Activated T-cell treated with anti-CD3 and anti-CD28 coated beads for 1 hour (primary cell): Measurements from ENCODE around the gene KCNH8.
A peak's percentile ranks its signal among the peaks of the same experiment; 100 is the strongest.
"Not testable (repeated sequence)": the region's sequence is repeated elsewhere in the genome, so short reads cannot be mapped to it uniquely, and the experiment has no call there.

ENCODE experiments used
- DNase-seq: peaks from one replicate; pipeline ENCODE4 v3.0.0-alpha.2; 2020; ENCODE audit warnings: low read depth

Gene KCNH8

DNA sequence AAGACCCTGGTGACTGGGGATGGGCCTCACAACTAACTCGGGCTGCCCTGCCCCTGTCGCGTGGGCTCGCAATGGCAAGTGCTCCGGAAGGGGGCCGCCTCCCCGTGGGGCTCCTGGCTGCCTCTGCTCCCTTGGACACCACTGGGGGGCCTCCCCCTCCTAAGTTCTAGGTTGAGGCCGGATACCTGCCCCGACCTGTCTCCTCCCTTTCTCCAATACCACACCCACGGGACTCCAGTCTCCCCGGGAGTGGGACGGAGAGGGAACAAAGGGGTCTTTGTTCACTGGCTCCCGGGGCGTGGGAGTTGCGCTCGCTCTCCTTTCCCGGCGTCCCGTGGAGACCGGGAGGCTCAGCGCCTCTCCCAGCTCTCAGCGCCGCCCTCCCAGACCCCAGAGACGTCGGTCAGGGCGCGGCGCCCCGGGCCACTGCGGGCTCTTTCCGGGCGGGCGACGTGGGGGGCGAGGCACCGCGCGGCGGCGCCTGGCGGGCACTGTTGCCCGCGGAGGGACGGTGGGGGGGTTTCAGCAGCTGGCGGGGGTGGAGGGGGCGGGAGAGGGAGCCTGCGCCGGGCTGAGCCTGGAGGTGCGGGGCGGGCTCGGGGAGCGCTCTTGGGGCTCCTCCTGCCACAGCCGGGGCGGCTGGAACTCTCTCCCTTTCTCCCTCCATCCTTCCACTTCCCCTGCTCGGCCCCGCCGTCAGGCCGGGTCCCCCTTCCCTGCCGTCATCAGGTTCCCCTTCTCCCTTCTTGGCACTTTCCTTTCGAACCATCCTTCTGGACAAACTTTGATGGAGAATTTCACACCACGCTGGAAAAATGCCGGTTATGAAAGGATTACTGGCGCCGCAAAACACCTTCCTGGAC lies at the start of gene KCNH8:
KCNH8 (plus strand) TSS at position 606 of the 863 bp plus-strand sequence; CDS start at position 816, 210 bp downstream.
- DNase-seq = no peak

DNA sequence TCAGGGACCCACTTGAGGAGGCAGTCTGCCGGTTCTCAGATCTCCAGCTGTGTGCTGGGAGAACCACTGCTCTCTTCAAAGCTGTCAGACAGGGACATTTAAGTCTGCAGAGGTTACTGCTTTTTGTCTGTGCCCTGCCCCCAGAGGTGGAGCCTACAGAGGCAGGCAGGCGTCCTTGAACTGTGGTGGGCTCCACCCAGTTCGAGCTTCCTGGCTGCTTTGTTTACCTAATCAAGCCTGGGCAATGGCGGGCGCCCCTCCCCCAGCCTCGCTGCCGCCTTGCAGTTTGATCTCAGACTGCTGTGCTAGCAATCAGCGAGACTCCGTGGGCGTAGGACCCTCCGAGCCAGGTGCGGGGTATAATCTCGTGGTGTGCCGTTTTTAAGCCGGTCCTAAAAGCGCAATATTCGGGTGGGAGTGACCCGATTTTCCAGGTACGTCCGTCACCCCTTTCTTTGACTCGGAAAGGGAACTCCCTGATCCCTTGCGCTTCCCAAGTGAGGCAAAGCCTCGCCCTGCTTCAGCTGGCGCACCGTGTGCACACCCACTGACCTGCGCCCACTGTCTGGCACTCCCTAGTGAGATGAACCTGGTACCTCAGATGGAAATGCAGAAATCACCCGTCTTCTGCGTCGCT lies 45.5 kb upstream of the KCNH8 start:
- DNase-seq = not testable (repeated sequence)

DNA sequence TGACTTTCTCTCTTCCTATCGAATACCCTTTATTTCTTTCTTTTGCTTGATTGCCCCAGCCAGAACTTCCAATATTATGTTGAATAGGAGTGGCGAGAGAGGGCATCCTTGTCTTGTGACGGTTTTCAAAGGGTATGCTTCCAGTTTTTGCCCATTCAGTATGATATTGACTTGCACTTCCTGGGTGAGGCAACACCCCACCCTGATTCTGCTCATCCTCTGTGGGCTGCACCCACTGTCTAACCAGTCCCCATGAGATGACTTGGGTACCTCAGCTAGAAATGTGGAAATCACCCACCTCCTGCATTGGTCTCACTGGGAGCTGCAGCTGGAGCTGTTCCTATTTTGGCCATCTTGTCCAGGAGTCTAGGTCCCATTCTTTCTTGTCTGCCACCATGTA lies 44.8 kb upstream of the KCNH8 start:
- no peak for DNase-seq

DNA sequence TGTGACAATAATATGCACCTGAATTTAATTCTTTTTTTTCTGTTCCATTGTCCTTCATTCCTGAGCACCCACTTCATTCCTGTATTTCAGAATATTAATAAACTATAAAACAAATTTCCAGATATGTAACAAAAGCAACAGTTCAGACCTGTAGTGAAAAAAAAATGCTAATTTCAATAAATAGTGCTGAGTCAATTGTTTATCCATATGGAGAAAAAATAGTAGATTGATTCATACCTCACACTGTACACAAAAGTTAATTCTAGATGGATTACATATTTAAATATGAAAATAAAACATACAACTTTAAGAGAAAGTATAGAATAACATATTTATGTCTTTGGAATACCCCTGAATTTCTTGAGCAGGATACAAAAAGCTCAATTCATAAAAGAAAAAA lies 43.9 kb upstream of the KCNH8 start:
- no peak for DNase-seq

DNA sequence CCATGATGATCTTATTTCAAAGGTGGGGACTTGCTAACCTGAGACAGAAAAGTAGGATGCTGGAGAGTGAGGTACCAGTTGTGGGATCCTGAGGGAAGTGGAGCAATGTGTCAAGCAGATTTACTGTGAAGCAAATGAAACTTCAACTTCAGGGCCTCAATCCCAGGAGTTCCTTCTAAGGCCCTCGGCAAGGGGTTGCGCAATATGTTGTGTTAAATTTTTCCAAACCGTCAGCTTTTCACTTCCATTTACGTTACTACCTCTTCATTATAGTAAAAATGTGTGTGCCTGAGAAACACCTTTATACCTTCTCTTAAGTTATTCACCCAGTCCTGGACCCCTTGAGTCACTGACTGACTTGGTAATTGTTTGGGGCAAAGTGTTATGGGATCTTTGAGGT lies 42.5 kb upstream of the KCNH8 start:
- DNase-seq = no peak

DNA sequence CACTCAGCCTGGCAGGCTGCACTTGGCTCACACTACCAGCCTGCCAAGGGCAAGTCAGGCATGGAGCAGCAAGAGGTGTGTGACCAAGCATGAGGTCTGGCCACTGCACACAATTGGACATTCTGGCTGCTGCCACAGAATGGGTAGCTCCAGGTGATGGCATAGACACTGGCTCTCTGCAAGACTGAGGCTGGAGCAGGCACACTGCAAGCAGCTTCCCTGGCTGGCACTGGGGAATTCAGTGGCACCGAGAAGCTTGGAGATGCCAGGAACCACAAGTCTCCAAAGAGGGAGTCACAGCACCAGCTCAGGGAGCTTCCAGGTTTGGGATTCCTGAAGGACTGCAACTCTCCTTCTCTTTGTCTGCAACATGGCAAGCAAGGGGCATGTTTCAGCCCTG lies 42.0 kb upstream of the KCNH8 start:
- no peak for DNase-seq

DNA sequence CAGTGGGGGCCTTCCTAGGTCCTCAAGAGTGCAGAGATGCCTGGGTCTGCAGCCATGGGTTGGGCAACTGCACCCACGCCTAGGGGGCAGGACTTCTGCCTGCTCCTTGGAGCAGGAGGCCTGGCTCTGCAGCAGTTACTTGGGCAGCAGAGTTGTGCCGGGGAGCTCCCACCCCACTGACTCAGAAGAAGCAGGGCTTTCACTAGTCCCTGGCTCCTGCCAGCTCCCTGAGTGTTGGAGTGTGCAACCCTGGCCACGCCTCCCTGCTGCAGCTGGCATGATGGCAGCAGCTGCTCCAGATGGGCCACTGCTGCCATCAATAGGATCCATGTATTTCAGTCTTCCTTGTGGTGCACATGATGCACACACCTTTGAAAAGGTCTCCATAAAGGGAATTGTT lies 40.6 kb upstream of the KCNH8 start:
- DNase-seq = no peak

DNA sequence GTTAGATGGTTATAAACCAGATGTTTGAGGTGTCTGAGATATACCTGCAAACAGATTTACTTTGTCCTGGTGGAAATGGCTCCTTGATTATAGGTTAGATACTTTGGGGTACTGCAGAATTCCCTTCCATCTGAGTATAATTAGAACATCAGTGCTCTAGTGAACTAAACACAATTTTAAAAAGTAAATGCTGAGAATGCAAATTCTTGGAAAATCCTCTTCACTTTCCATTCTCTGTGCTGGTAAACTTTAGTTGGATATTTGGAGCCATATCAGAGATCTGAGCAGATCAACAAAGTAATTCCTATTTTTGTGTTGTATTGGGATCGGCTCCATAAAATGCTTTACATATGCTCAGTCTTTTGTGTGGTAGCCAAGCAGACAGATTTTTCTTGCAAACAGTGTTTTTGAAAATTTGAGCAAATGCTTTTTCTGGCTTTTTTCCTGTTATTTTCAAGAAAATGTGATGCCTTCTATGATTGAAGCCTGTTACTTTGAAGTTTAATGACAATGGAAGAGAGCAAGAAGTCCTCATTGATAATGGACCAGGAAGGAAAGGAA lies 37.9 kb upstream of the KCNH8 start:
- DNase-seq = no peak

DNA sequence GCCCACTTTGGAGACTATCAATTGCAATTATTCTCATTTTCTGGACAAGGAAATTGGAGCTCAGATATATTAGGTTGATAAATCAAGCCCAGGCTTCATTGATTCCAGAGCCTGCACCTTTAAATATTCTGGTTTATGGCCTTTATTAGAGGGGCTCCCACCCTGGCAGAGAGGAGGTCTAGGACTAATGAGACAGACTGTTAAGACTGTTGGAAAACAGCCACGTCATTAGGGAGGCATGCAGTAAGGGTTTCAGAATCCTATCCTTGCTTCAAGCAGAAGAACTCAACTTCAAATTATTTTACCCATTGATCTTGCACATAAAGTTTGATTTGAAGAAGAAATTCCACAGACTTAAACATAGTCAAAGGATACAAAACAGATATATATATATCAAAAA lies 33.8 kb upstream of the KCNH8 start:
- no peak for DNase-seq

DNA sequence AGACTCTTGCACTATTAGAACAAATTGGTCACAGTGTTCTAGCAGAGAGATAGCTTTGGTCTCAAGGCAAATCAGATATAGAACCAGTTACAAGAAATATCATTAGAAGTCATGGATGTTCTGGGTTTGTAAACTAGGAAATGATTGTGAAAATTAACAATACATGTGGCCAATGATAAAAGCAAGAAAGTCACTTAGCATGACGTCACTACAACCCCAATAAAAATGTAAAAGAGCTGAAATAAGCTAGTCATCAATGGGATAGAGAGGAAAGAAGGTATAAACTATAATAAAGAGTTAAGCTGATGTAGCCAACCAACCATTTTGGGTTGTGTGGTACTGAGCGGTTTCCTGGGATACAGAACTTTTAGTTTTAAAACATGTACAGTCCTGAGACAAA lies 32.1 kb upstream of the KCNH8 start:
- no peak for DNase-seq

DNA sequence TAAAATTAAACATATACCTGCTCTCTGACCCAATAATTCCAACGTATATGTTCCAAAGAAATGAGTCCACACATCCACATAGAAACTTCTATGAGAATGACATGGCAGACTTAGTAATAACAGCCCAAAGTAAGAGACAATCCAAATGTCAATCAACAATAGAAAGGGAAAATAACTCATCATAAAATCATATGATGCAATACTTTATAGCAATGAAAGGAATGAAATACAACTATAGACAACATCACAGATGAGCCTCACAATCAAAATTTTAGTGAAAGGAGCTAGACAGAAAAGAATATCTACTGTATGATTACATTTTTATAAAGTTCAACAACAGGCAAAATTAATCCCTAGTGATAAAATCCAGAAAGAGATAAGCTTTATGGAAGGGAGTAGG lies 23.6 kb upstream of the KCNH8 start:
- DNase-seq = no peak

DNA sequence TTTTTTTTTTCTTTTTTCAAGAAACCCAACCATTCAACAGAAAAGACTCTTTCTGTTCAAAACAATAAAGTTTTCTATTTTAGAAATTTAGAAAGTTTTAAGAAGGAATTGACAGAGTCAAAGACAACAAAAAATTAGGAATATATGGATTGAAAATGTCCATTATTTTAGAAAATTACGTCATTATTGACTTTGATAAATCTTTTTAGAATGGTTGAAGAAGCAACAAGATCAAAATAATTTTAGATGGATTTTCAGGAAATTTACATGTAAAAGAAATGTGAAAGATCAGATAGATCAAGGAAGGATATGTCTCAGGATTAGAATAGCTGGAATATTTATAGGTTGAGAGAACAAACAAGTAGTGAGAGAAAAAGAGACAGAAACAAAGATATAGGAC lies 8.4 kb upstream of the KCNH8 start:
- no peak for DNase-seq

DNA sequence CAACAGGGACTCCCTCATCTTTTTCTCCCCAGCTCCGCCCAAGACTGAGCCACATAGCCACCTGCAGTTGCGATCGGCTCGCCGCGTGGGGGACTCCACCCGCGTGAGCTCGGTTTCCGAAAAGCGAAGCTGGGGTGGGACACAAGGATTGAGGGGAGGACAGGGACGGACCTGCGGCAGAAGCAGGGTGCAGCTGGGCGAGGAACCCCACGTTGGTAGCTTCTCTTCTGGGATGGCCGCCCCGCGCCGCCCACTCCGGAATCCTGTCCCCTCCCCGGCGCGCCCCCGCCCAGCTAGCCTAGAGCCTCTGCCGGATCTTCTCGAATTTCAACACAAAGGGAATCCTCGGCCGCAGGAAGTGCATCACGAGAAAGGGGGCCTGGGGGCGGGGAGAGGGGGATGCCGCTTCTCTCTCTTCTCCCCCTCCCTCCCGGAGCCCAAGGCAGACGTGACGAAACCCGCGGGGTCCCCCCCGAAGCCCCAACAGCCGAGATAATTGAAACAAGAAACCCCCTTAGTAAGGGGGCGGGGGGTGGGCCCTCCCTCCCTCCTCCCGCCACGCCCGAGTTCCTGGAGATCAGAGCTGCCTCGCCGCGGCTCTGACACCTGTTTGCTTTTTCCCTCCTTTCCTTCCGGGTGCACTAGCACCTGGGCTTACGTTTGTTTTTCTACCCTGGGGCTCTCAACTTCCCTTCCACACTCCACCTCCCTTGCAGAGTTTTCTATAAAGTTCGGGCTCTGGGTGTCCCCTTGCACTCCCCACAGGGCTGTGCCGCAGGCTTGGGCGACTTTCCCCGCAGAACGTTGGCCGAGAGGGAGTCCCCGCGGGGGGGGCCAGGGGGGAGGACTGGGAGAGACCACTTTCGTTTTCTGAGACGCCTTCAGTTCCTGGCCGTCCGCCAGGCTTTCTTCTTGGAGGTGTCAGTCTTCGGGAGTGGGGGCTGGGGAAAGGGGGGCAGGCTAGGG lies 1.3 kb upstream of the KCNH8 start:
- peak; percentile 24 for DNase-seq

DNA sequence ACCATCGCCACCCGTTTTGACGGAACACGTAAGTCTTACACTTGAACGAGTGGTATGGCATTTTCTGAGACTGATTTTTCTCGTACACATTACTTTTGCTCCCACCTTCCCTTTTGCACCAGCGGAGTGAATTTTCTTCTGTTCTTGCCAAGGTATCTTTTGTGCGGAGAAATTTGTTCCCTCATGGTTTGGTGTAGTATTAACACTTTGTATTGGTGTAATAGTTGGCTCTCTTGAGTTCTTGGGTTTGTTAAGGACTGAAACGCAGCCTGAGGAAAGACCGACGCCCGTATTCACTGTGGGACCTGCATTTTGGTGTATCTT lies 420 bp downstream of the KCNH8 start:
- DNase-seq = no peak

DNA sequence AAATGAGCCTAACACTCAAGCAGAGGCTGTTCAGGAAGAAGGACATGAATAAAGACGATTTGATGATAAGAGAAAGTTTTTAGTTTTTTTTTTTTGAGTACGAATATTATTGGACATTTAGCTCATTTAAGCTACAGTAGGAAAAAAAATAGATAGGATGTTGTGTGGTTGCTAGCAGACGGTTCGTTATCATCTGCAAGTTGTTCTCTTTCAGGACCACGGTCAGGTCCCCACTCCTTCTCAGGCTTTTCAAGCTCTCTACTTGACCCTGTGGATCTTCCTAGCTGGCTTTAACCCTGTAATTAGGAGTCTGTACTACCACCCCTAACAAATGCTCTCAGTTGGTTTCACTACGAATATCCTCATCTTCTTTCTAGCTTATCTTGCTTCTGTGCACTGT lies 1.1 kb downstream of the KCNH8 start:
- no peak for DNase-seq

DNA sequence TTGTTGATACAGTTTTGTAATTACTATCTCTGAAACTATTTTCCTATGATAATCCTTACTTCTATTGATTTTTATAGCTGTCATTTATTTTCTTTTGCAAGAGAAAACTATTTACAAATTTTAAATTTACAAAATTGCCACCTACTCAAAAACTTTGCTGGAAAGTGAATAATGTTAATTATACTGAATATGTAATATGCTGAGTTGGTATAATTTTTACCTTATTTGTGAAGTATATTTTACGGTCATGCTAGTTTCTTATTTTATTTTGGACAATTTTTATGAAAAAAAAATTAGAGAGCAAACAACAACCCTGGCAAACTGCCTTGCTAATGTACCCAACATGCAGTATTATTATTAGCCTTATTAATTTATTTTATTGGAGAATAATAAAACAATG lies 2.9 kb downstream of the KCNH8 start:
- no peak for DNase-seq

DNA sequence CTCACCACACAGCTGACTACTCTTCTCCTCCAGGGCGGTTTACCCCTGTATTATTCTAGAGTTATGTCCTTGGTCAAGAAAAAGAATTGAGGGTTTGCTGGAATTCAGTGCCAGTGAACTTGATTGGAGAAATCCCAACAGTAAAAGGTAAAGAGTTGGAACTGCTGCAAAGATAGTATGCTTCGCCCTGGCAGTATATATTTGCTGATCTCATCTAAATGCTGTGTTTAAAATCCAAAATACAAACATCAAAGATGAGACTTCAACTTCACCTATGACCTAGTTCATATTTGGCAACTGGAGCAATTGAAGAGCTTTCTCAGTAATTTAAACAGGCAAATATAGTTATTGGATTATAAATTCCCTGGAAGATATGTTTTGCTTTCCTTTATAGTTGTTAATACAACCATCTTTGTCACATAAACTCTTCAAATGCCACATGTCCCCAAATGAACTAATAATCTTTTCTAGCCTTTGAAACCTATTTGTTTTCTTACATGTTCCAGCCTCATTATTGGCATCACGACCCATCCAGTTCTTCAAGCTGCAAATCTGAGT lies 6.5 kb downstream of the KCNH8 start:
- DNase-seq = no peak

DNA sequence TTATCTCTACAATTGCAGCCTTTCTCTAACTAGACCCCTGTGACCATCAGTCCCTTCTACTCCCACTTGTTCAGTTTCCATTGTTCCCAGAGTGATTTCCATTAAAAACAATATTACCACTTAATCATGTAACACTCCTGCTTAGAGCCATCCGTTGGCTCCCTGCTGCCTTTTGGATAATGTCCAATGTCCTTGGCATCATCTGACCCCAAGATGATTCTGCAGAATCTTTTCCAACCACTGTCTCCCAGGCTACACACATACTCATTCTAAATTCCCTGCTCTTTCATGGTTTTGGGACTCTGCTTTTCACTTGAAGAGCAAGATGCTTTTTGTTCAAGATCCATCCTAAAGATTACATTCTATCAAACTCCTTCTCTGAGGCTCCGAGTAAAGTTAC lies 7.1 kb downstream of the KCNH8 start:
- no peak for DNase-seq

DNA sequence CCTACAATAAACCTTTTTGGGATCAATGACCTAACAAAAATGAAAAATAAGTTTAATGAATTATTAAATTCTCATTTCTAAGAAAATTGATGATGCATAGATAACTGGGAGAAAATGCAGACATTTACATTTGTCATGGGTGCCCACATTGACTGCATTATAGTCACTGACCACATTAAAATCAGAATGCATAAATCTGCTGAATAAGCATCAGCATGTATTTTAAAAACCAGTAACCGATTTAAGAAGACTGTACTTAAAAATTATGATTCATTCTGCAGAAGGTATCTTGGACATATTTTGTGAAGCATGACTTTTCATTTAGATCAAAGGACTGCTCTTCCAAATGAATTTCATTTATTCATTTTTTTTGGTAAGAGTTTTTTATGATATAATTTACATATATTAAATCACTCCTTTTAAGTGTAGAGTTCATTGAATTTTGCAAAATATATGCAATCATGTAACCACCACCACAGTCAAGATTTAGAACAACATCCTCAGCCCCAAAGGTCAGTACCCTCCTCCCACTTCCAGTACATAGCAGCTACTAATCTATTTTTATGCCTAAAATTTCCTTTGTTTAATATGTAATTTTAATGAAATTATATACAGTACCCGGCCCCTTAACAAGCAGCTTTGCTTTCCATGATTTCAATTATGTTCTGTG lies 11.8 kb downstream of the KCNH8 start:
- DNase-seq = no peak

DNA sequence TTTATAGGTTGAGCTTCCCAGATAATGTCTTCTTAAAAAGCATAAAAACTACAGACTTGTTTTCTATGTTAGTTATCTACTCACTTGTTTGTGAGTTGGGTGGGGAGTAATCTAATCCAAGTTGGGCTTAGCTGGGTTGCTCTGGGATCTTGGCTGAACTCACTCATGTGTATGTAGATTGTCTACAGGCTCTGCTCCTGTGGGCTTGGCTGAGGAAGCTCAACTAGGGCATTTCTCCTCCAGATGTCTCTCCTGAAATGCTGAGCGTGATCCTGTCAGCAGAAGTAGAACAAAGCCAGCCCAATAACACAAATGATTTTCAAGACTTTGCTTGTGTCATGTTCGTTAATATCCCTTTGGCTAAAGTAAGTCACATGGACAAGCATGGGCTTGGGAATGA lies 17.3 kb downstream of the KCNH8 start:
- DNase-seq = no peak

DNA sequence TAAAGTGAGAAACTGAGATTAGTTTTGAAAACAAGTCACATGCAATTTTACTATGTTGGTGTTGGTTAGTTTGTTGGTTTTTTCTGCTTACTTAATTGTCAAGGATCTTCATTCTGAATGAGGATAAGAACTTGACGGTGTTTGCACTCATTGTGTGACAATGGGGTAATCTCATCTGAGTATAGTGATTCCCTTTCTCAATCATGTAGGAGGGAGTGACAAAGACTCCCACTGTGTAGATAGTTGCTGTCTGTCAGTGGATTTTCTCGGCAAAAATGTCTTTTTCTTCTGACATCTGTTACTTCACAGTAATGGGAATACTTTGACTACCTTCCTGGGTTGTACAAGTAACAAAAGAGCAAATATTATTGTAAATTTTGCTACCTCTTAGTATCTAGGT lies 23.5 kb downstream of the KCNH8 start:
- DNase-seq = no peak

DNA sequence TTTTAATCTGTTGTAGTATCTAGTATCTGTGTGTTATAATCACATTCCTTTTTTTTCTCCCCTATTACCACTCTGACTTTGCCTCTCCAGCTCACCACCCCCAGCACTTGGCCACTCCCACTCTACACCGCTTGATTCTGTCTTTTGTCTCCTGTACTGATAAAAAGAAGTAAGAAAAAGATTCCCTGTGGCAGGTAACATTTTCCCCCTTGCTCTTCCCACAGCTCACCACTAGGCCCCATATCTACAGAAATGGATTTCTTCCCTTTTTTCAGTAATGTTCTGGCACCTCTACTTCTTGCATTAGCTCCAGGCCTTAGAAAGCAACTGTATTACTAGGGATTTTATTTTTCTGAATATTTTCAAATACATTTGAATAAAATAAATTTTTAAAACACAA lies 25.6 kb downstream of the KCNH8 start:
- DNase-seq = no peak
